Thymus (tissue), 11 donors: ENCODE results near the gene ZNF536. TPM values are rescaled to one million over a fixed set of nuclear protein-coding genes. Genes with fewer than 3 reads are reported as not detected.

Source experiments
- DNase-seq, 9 donors: peaks; one replicate each; pipeline ENCODE4 v3.0.0-alpha.2; 2013; ENCODE audit warnings: low spot score in 9 of 9, low read depth in 6 of 9, missing footprints in 1 of 9
- H3K27ac ChIP-seq, 2 donors: one replicate each; pipeline ENCODE4 v1.5.1; 2013; ENCODE audit warnings: control low read depth in 1 of 2, low read depth in 1 of 2, low read length in 1 of 2, mild to moderate bottlenecking in 1 of 2, moderate library complexity in 1 of 2
- H3K27me3 ChIP-seq, 2 donors: one replicate each; pipeline ENCODE4 v1.5.1; 2013; ENCODE audit warnings: low read length in 1 of 2; ENCODE audit not compliant: control insufficient read depth in 2 of 2, insufficient read depth in 1 of 2
- H3K36me3 ChIP-seq, 2 donors: one replicate each; pipeline ENCODE4 v1.5.1; 2013; ENCODE audit warnings: low read length in 1 of 2, mild to moderate bottlenecking in 1 of 2, moderate library complexity in 1 of 2; ENCODE audit not compliant: control insufficient read depth in 2 of 2, insufficient read depth in 2 of 2
- H3K4me1 ChIP-seq, 2 donors: one replicate each; pipeline ENCODE4 v1.5.1; 2013; ENCODE audit warnings: low read length in 2 of 2; ENCODE audit not compliant: control insufficient read depth in 2 of 2, insufficient read depth in 2 of 2
- H3K4me3 ChIP-seq, 2 donors: one replicate each; pipeline ENCODE4 v1.5.1; 2013; ENCODE audit warnings: low read length in 2 of 2, control low read depth in 1 of 2, mild to moderate bottlenecking in 1 of 2
- H3K9me3 ChIP-seq, 2 donors: one replicate each; pipeline ENCODE4 v1.5.1; 2013; ENCODE audit warnings: low read length in 1 of 2, mild to moderate bottlenecking in 1 of 2; ENCODE audit not compliant: control insufficient read depth in 2 of 2, insufficient read depth in 1 of 2
- WGBS: extraction: QIAGEN DNeasy Blood & Tissue Kit; methylation state at CpG from one replicate; pipeline ENCODE4 v1.1.7; 2013; 5-methylcytosine and 5-hydroxymethylcytosine counted together
- polyA plus RNA-seq: library from polyadenylated mRNA; stranded (reverse); fragments of 200-250 nt; gene quantifications from one replicate; pipeline ENCODE4 v1.2.3, GENCODE V29; 2013
- total RNA-seq: library from RNA; stranded (reverse); fragments of 120-200 nt; gene quantifications from one replicate; pipeline ENCODE4 v1.2.4, GENCODE V29; 2013
- donor health status: healthy.

ZNF536 gene
- total and polyA plus RNA-seq, 2 donors: 0.05 to 0.11 TPM

- Histone ChIP-seq H3K36me3 (no peaks in the 10 kb centered on the region), H3K27me3 (no peaks in the 10 kb centered on the region), H3K27ac (no peak overlapping the region), H3K9me3 (no peaks in the 10 kb centered on the region), H3K4me3 (no peak overlapping the region), H3K4me1 (no peaks in the 10 kb centered on the region)
- WGBS: 88% methylated on average over 3 of the region's 3 CpGs
- DNase-seq: no peak
Observed at GRCh38 chr19:30428844-30429243, 56.7 kb downstream of the ZNF536 start.

DNA sequence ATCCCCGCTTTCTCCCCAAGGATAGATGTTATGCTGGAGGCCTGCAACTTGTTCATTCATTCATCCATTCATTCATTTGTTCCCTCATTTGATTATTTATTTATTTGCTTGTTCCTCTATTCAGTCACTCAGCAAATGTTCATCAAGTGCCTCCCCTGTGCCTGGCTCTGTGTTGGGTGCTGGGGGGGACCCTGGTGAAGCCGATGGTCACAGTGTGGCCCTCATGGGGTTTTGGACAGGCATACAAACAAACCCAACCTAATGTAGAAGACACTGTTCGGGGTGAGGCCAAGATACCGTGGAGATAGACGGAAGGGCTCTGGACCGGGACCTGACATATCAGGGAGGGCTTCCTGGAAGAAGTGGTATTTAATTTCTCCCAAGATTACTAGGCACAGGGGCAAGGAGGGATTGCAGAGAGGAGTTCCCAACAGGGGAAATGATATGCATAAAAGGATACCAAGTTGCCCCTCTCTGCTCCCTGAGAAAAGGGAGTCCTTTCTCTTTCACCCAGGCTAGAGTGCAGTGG, 58.1 kb downstream of the ZNF536 start:
- Histone ChIP-seq H3K4me3 (no peak overlapping the region), H3K4me1 (no peaks in the 10 kb centered on the region), H3K27me3 (no peaks in the 10 kb centered on the region), H3K36me3 (no peaks in the 10 kb centered on the region), H3K27ac (no peak overlapping the region), H3K9me3 (no peaks in the 10 kb centered on the region)
- 95% methylated on average over 6 of the region's 6 CpGs for WGBS
- no peak for DNase-seq

GRCh38 chr19:30431591-30431990, 59.4 kb downstream of the ZNF536 start:
- 93% methylated on average over 8 of the region's 8 CpGs for WGBS
- no peaks in the 10 kb centered on the region for H3K4me1 ChIP-seq
- no peak overlapping the region for H3K4me3 ChIP-seq
- H3K27me3 ChIP-seq: no peaks in the 10 kb centered on the region
- no peaks in the 10 kb centered on the region for H3K9me3 ChIP-seq
- H3K36me3 ChIP-seq: no peaks in the 10 kb centered on the region
- no peak overlapping the region for H3K27ac ChIP-seq
- no peak for DNase-seq

- Histone ChIP-seq H3K27ac (no peak overlapping the region), H3K9me3 (no peaks in the 10 kb centered on the region), H3K4me3 (no peak overlapping the region), H3K27me3 (no peaks in the 10 kb centered on the region), H3K4me1 (no peaks in the 10 kb centered on the region), H3K36me3 (no peaks in the 10 kb centered on the region)
- no peak for DNase-seq
- 95% methylated on average over 4 of the region's 4 CpGs for WGBS
Observed at GRCh38 chr19:30434797-30435594, 62.8 kb downstream of the ZNF536 start.

DNA sequence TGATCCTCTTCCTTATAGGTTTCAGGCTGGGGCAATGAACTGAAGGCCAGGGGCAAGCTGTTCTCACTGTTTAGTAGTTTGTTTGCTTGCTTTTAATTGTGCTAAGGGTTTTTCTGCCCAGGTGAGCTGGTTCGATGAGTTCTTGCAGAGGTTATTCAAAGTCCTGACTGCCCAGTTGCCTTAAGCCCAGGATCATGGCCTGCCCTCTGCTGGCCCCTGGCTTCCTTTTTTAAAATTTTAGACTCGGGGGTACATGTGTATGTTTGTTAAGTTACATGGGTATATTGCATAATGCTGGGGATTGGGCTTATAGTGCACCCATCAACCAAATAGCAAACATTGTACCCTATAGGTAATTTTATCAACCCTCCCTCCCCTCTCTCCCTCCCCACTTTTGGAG, 65.7 kb downstream of the ZNF536 start:
- DNase-seq: no peak
- no peaks in the 10 kb centered on the region for H3K36me3 ChIP-seq
- 65% methylated on average over 2 of the region's 2 CpGs for WGBS
- no peaks in the 10 kb centered on the region for H3K27me3 ChIP-seq
- H3K27ac ChIP-seq: no peak overlapping the region
- H3K4me1 ChIP-seq: no peaks in the 10 kb centered on the region
- no peak overlapping the region for H3K4me3 ChIP-seq
- no peaks in the 10 kb centered on the region for H3K9me3 ChIP-seq

DNA sequence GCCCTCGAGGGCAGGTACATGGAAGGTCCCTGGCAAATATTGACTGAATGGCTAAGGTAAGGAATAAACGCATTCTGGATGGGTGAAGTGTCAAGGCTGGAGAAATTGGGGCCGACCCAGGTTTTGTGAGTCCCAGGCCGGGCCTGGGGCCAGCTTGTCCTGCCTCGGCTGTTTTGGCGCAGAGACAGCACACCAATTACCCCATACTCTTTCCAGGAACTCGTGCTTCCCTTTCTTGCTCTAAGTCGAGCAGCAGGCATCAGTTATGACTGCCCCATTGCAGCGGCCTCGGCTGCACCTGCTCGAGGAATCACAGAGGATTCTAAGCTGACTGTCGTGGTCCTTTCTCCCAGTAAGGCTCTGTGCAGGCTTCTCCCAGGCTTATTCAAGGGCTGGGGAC, 67.1 kb downstream of the ZNF536 start:
- DNase-seq: no peak
- no peaks in the 10 kb centered on the region for H3K4me1 ChIP-seq
- no peak overlapping the region for H3K27ac ChIP-seq
- no peaks in the 10 kb centered on the region for H3K9me3 ChIP-seq
- 81% methylated on average over 12 of the region's 12 CpGs for WGBS
- H3K36me3 ChIP-seq: no peaks in the 10 kb centered on the region
- H3K27me3 ChIP-seq: no peaks in the 10 kb centered on the region
- H3K4me3 ChIP-seq: no peak overlapping the region

GRCh38 chr19:30441011-30441410, 68.8 kb downstream of the ZNF536 start:
- 86% methylated on average over 4 of the region's 4 CpGs for WGBS
- H3K4me1 ChIP-seq: no peaks in the 10 kb centered on the region
- no peak overlapping the region for H3K27ac ChIP-seq
- H3K27me3 ChIP-seq: no peaks in the 10 kb centered on the region
- no peak overlapping the region for H3K4me3 ChIP-seq
- no peak for DNase-seq
- H3K9me3 ChIP-seq: no peaks in the 10 kb centered on the region
- H3K36me3 ChIP-seq: no peaks in the 10 kb centered on the region

DNA sequence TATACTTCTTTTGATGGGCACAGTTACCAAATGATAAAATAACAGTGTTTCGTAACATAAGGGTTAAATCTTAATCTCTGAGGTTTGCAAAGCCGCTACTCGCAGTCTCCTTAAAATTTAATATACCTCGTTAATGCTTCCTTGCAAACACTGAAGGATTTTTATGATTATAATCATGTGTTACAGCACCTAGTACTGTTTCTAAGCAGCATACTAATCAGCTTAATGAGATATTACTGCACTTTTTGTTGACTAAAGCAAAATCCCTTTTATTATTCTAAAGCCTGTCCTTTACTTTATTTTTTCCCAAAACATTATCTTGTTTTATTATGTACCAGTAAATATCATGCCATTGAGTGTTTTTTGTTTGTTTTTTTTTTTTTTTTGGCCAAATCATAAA, 70.5 kb downstream of the ZNF536 start:
- no peaks in the 10 kb centered on the region for H3K36me3 ChIP-seq
- H3K27me3 ChIP-seq: no peaks in the 10 kb centered on the region
- WGBS: 93% methylated on average over 4 of the region's 4 CpGs
- no peaks in the 10 kb centered on the region for H3K9me3 ChIP-seq
- no peaks in the 10 kb centered on the region for H3K4me1 ChIP-seq
- no peak for DNase-seq
- H3K4me3 ChIP-seq: no peak overlapping the region
- no peak overlapping the region for H3K27ac ChIP-seq

DNA sequence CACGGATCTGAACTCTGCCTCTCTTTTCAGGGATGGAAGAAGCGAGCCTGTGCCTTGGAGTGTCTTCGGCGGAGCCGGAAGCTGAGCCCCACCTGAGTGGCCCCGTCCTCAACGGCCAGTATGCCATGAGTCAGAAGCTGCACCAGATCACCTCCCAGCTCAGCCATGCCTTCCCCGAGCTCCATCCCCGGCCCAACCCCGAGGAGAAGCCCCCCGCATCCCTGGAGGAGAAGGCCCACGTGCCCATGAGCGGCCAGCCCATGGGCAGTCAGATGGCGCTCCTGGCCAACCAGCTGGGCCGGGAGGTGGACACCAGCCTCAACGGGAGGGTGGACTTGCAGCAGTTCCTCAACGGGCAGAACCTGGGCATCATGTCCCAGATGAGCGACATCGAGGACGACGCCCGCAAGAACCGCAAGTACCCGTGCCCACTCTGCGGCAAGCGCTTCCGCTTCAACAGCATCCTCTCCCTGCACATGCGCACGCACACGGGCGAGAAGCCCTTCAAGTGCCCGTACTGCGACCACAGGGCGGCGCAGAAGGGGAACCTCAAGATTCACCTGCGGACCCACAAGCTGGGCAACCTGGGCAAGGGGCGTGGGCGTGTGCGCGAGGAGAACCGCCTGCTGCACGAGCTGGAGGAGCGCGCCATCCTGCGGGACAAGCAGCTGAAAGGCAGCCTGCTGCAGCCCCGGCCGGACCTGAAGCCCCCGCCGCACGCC, 71.5 kb downstream of the ZNF536 start:
- no peaks in the 10 kb centered on the region for H3K4me1 ChIP-seq
- no peak overlapping the region for H3K27ac ChIP-seq
- H3K4me3 ChIP-seq: no peak overlapping the region
- 96% methylated on average over 50 of the region's 50 CpGs for WGBS
- DNase-seq: no peak
- H3K27me3 ChIP-seq: no peaks in the 10 kb centered on the region
- no peaks in the 10 kb centered on the region for H3K9me3 ChIP-seq
- H3K36me3 ChIP-seq: no peaks in the 10 kb centered on the region
